Dendritic cell treated with granulocyte-macrophage colony-stimulating factor and Interleukin-4, amounts not matched to agents 40 ng/mL and 50 ng/mL, for 4 days (primary cell): ENCODE results near the gene OSGIN1.

Experiments
- H3K27ac Mint-ChIP-seq: one replicate; pipeline ENCODE4 v1.8.0; 2022; ENCODE audit warnings: mild to moderate bottlenecking, mixed read lengths
- H3K27me3 Mint-ChIP-seq: one replicate; pipeline ENCODE4 v1.8.0; 2022; ENCODE audit warnings: mild to moderate bottlenecking, mixed read lengths
- H3K36me3 Mint-ChIP-seq: one replicate; pipeline ENCODE4 v1.8.0; 2022; ENCODE audit warnings: low read depth, mixed read lengths
- H3K4me1 Mint-ChIP-seq: one replicate; pipeline ENCODE4 v1.8.0; 2022; ENCODE audit warnings: low read depth, mixed read lengths
- H3K4me3 Mint-ChIP-seq: one replicate; pipeline ENCODE4 v1.8.0; 2022; ENCODE audit warnings: mild to moderate bottlenecking, moderate library complexity, mixed read lengths
- H3K9me3 Mint-ChIP-seq: one replicate; pipeline ENCODE4 v1.8.0; 2022; ENCODE audit warnings: mixed read lengths
- intact Hi-C: fragments of 100-400 bp; cut with micrococcal nuclease; formaldehyde crosslinking; loops from one replicate; pipeline ENCODE4 v1.15.0; 2022

The OSGIN1 gene, protein sequence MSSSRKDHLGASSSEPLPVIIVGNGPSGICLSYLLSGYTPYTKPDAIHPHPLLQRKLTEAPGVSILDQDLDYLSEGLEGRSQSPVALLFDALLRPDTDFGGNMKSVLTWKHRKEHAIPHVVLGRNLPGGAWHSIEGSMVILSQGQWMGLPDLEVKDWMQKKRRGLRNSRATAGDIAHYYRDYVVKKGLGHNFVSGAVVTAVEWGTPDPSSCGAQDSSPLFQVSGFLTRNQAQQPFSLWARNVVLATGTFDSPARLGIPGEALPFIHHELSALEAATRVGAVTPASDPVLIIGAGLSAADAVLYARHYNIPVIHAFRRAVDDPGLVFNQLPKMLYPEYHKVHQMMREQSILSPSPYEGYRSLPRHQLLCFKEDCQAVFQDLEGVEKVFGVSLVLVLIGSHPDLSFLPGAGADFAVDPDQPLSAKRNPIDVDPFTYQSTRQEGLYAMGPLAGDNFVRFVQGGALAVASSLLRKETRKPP

DNA sequence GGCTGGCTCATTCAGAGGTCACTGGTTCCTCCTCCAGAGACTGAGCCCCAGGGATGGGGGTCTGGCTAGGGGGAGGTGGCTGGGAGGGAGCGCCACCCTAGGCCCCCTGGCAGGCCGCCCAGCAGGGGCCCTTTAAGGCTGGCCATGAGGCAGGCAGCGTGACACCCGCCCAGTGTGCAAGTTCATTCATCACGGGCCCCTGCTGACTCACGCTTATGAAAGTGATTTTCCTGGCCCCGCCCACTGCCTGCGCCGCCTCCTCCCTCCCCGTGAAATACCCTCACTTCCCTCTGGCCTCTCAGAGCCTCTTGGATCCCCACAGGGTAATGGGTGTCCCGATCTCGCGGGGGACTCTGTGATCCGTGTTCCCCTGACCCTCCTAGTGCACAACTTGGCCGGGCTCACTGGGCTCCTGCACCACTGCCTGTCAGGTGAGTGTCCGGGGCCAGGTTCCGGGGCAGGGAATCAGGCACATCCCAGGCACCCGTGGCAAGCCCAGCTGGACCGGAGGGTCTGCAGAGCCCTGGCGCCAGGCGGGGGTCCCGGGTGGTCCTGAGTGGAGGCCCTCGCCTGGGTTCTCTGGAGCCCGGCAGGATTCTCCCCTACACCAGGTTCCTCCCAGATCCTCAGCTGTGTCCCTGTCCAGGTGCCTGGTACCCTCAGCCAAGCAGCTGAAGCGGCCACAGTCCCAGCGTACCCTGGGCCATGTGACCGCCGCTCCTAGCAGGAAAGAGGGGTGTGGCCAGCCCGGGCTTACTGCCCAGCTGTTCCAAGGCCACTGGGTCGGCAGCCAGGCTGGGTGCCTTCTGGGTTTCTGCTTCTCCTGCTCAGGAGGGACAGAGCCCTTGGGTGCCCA lies at the start of gene OSGIN1:
OSGIN1 (plus strand) TSS at position 301 of the 856 bp plus-strand sequence. CDS start 4,432 bp downstream, outside the sequence.
- peak within 1 kb of the TSS; percentile 77 for H3K4me3 Mint-ChIP-seq
- intact Hi-C loops = no loop called here
- H3K36me3 Mint-ChIP-seq = peaks cover 14% of the 10 kb centered on the region

DNA sequence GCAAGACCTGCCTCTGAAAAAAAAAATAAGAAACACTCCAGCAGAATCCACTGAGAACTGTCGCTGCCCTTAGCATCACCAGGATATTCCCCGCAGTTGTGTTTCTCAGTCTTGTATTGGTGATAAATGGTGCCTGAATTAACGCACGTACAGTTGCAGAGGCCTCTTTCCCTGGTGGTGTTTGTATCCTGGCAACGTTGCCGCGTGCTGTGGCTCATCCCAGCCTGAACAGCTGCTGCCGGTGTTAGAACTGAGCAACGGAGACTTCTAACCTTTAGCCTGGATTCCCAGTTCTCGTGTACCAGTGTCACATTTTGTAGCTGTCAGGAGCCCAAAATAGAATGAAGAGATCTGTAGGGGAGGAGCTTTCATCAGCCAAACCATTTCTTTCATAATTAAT lies 49.3 kb upstream of the OSGIN1 start:
- H3K27ac Mint-ChIP-seq = no peak overlapping the region
- peaks cover 53% of the 10 kb centered on the region for H3K36me3 Mint-ChIP-seq
- intact Hi-C loops = no loop called here
- H3K27me3 Mint-ChIP-seq = no peaks in the 10 kb centered on the region
- no peak overlapping the region for H3K4me3 Mint-ChIP-seq
- H3K4me1 Mint-ChIP-seq = peaks cover 21% of the 10 kb centered on the region
- no peaks in the 10 kb centered on the region for H3K9me3 Mint-ChIP-seq

More for the DNA sequence above, at the start of gene OSGIN1:
- Mint-ChIP-seq H3K27ac (peak within 1 kb of the TSS; percentile 89), H3K27me3 (peaks cover 2% of the 10 kb centered on the region), H3K4me1 (peaks cover 41% of the 10 kb centered on the region), H3K9me3 (no peaks in the 10 kb centered on the region)

DNA sequence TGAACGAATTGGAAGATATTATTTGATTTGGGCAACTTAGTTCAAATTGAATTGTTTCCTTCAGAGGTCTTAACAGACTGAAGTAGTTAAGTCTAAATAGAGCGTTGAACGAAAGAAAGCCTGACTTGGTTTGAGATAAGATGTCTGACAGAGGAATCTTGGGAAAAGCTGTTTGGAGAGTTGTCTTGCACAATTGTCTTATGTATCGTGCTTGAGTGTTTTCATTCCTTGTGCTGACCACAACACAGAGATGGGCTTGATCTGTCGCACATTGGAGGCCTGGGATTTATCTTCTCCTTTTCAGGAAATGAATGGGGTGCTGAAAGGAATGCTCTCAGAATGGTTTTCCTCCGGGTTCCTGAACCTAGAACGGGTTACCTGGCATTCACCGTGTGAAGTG lies 46.4 kb upstream of the OSGIN1 start:
- Mint-ChIP-seq H3K9me3 (no peaks in the 10 kb centered on the region), H3K27me3 (no peaks in the 10 kb centered on the region), H3K4me1 (peaks cover 3% of the 10 kb centered on the region), H3K27ac (no peak overlapping the region), H3K36me3 (peaks cover 82% of the 10 kb centered on the region), H3K4me3 (no peak overlapping the region)
- intact Hi-C loops = no loop called here

DNA sequence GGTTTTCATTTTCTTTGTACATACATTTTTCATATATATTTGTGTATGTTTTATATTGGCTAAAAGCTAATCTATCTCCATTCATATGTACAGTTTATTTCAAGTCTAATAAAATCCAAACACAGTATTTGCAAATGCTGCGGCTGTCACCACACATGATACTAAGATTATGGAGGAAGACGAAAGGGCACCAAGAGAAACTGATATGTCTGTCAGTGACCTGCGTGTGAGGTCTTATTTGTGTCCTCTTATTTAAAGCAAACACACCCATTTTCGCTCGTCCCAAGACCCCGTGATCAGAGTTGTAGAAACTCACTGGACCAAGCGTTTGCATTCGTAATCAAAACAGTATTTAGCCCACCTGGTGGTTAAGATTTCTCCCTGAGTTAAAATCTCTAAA lies 45.9 kb upstream of the OSGIN1 start:
- Mint-ChIP-seq H3K36me3 (peaks cover 87% of the 10 kb centered on the region), H3K4me1 (no peaks in the 10 kb centered on the region), H3K27me3 (no peaks in the 10 kb centered on the region), H3K4me3 (no peak overlapping the region), H3K27ac (no peak overlapping the region), H3K9me3 (no peaks in the 10 kb centered on the region)
- intact Hi-C loops = no loop called here

DNA sequence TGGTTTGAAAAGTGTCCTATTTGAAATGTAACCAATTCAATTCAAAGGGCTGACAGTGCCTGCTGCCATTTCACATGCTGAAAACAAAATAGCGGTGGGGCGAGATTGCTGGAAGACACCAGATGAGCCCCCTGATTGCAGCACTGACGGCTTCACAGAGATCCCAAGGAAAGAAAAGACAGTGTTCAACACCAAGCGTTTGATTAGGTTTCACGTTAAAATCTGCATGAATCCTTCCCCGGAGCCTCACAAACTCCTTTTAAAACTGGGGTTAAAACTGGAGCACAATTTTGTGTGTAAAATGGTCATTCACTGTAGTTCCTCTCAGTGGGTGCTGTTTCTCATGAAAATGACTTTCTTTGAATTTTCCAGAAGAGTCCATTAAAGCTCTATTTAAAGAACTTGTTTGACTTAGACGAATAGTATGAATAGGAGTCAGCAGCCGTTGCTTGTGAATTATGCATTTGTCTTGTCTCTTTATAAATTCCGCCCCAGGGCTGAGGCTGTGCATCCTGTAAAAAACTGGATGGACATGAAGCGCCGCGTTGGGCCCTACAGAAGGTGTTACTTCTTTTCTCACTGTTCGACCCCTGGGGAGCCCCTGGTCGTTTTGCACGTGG lies 45.3 kb upstream of the OSGIN1 start:
- no peak overlapping the region for H3K4me3 Mint-ChIP-seq
- H3K9me3 Mint-ChIP-seq = no peaks in the 10 kb centered on the region
- intact Hi-C loops = no loop called here
- H3K4me1 Mint-ChIP-seq = no peaks in the 10 kb centered on the region
- H3K27me3 Mint-ChIP-seq = no peaks in the 10 kb centered on the region
- H3K36me3 Mint-ChIP-seq = peaks cover 89% of the 10 kb centered on the region
- no peak overlapping the region for H3K27ac Mint-ChIP-seq

DNA sequence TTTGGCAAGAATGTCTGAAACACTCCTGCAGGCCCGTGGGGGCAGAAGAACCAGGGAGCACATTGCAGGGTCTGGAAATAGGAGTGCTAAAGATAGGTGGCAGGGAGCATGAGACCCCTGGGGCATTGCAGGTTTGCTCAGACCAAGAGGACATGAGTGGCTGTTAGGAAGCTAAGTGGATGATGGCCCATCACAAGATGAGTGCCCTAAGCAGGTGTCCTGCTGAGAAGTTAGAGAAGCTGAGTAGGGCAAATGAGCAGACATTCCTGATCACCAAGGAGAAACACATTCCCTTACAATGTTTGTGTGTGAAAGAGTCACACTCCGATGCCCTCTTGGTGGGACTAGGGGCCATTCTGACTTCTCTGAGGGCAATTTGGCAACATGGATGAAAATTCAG lies 44.2 kb upstream of the OSGIN1 start:
- H3K4me3 Mint-ChIP-seq = no peak overlapping the region
- H3K9me3 Mint-ChIP-seq = no peaks in the 10 kb centered on the region
- intact Hi-C loops = no loop called here
- no peaks in the 10 kb centered on the region for H3K4me1 Mint-ChIP-seq
- peaks cover 92% of the 10 kb centered on the region for H3K36me3 Mint-ChIP-seq
- no peak overlapping the region for H3K27ac Mint-ChIP-seq
- H3K27me3 Mint-ChIP-seq = no peaks in the 10 kb centered on the region

DNA sequence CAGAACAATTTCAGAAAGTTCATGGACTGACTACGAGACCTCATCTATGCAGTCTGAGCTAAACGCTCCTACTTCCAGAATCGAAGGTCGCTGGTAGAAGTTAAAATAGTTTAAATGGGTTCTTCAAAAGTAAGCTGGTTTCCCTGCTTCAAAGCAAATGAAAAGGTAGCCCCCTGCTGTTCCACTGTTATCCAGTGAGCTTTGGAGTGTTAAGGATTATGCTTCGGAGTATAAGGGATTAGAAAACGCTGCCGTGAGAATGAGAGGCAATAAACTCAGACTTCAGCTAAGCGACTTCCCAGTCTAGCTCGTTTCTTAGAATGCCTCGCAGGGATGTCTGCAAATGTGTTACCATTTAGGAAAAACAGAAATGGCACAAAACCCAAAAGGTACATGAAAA lies 41.8 kb upstream of the OSGIN1 start:
- Mint-ChIP-seq H3K36me3 (peaks cover 100% of the 10 kb centered on the region), H3K9me3 (no peaks in the 10 kb centered on the region), H3K4me3 (no peak overlapping the region), H3K4me1 (no peaks in the 10 kb centered on the region), H3K27me3 (no peaks in the 10 kb centered on the region), H3K27ac (no peak overlapping the region)
- intact Hi-C loops = no loop called here

DNA sequence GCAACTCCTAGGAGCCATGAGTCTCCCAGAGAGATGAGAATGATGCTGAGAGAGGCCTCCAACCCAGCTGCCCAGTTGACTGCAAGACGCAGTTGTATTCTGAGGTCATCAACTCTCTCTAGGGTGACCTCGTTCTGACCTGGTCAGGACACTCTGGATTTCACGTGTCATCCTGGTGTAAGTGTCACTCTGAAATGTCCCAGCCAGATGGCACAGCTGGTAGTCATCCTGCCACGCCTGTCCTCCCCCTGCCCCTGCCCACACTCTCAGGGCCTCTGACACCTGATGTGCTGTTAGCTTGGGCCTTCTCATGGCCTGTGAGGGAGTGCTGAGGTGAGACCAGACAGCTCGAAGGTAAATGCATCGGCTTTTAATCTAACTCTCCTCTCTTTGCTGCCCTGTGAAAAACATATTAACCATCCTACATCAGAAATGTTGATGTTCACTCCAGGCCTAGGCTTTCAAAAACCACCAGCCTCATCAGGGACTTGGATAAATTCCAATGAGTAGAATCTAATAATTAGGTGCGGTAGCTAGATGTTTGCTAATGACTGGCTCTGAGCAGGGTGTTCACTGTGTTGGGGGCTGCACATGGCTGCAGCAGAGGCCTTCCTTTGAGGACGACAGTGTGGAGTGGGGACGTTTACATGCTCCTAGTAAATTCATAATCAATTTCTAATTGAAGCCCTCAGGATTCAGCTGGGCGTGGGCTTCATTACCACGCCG lies 40.4 kb upstream of the OSGIN1 start:
- no peak overlapping the region for H3K4me3 Mint-ChIP-seq
- no peaks in the 10 kb centered on the region for H3K9me3 Mint-ChIP-seq
- intact Hi-C loops = no loop called here
- H3K27ac Mint-ChIP-seq = no peak overlapping the region
- H3K36me3 Mint-ChIP-seq = peaks cover 100% of the 10 kb centered on the region
- no peaks in the 10 kb centered on the region for H3K27me3 Mint-ChIP-seq
- H3K4me1 Mint-ChIP-seq = no peaks in the 10 kb centered on the region

DNA sequence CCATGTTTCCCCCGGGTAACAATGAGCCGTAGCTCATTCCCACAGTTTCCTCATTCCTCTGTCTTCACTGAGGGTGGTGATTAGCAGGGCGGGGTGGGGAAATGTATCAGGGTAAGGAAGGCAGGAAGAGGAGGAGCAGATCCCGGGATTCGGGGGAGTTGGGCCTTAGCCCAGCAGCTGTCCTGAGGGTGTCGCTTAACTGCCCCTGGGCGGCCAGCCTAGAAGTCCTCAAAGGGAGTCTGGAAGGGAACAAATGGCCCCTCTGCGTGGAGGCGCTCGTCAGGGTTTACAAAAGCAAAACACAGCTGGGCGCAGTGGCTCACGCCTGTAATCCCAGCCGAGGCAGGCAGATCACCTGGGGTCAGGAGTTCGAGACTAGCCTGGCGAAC lies 39.8 kb upstream of the OSGIN1 start:
- Mint-ChIP-seq H3K27me3 (no peaks in the 10 kb centered on the region), H3K36me3 (peaks cover 100% of the 10 kb centered on the region), H3K9me3 (no peaks in the 10 kb centered on the region), H3K4me3 (no peak overlapping the region), H3K4me1 (no peaks in the 10 kb centered on the region), H3K27ac (no peak overlapping the region)
- intact Hi-C loops = no loop called here

DNA sequence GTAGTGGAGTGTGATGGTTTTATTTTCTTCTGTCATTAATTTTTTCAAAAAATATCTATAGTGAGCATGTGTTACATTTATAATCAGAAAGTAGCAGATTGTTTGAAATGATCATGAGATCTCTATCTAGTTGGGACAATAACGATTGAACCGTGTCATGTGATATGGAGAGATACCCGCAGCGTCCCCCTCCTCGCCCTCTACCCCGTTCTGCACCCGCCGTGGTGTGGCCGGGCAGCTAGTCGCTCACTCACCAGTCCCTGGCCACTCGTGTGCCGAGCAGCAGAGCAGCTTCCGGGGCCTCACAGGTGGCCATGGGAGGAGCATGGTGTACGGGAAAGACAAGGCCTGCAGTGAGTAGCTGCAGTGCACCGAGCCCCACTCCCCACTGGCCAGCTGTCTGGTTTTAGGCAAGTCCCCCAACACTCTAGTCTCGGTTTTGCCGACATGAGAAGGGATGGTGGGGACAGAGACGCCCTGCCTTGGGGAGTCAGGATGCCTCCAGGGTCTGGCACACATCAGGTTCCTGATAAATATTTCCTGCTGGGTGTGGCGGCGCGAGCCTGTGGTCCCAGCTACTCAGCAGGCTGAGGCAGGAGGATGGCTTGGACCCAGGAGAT lies 38.8 kb upstream of the OSGIN1 start:
- Mint-ChIP-seq H3K4me1 (no peaks in the 10 kb centered on the region), H3K27me3 (no peaks in the 10 kb centered on the region), H3K9me3 (no peaks in the 10 kb centered on the region), H3K36me3 (peaks cover 100% of the 10 kb centered on the region), H3K27ac (no peak overlapping the region), H3K4me3 (no peak overlapping the region)
- intact Hi-C loops = no loop called here

DNA sequence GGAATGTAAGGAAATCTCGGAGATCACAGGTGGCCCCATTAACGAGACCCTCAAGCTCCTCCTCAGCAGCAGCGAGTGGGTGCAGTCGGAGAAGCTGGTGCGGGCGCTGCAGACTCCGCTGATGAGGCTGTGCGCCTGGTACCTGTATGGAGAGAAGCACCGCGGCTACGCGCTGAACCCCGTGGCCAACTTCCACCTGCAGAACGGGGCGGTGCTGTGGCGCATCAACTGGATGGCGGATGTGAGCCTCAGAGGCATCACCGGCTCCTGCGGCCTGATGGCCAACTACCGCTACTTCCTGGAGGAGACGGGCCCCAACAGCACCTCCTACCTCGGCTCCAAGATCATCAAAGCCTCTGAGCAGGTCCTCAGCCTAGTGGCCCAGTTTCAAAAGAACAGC lies 38.0 kb upstream of the OSGIN1 start:
- Mint-ChIP-seq H3K27ac (no peak overlapping the region), H3K4me3 (no peak overlapping the region), H3K36me3 (peaks cover 100% of the 10 kb centered on the region), H3K4me1 (no peaks in the 10 kb centered on the region), H3K27me3 (no peaks in the 10 kb centered on the region), H3K9me3 (no peaks in the 10 kb centered on the region)
- intact Hi-C loops = no loop called here

DNA sequence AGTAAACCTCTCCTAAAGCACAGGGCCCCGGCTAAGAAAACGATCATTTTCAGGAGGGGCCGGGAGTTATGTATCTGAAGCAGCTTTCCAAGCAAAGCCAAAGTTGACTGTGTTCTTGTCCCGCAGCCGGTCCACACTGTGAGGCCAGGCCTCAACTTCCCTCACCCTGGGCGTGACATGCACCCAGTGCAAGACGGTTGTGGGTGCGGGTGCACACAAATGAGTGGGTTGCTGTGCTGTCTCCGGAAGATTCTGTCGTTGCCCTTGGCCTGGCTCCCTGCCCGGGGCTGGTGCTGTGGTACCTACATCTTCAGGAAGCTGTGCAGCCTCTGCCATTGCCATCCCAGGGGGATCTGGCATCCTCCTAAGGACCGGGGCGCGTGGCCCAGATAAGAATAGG lies 37.5 kb upstream of the OSGIN1 start:
- Mint-ChIP-seq H3K4me3 (no peak overlapping the region), H3K27me3 (no peaks in the 10 kb centered on the region), H3K27ac (no peak overlapping the region), H3K36me3 (peaks cover 100% of the 10 kb centered on the region), H3K4me1 (no peaks in the 10 kb centered on the region), H3K9me3 (no peaks in the 10 kb centered on the region)
- intact Hi-C loops = no loop called here
